Measurements from ENCODE around the gene PCDHB12. TPM values are rescaled to one million over a fixed set of nuclear protein-coding genes. Genes with fewer than 3 reads are reported as not detected.
A peak's percentile ranks its signal among the peaks of the same experiment; 100 is the strongest.
"Not testable (repeated sequence)": the region's sequence is repeated elsewhere in the genome, so short reads cannot be mapped to it uniquely, and the experiment has no call there.

The PCDHB12 gene
- total and polyA plus RNA-seq, 7 donors, result 0.34 to 10.2 (median 4.3) TPM; not detected in 1

DNA sequence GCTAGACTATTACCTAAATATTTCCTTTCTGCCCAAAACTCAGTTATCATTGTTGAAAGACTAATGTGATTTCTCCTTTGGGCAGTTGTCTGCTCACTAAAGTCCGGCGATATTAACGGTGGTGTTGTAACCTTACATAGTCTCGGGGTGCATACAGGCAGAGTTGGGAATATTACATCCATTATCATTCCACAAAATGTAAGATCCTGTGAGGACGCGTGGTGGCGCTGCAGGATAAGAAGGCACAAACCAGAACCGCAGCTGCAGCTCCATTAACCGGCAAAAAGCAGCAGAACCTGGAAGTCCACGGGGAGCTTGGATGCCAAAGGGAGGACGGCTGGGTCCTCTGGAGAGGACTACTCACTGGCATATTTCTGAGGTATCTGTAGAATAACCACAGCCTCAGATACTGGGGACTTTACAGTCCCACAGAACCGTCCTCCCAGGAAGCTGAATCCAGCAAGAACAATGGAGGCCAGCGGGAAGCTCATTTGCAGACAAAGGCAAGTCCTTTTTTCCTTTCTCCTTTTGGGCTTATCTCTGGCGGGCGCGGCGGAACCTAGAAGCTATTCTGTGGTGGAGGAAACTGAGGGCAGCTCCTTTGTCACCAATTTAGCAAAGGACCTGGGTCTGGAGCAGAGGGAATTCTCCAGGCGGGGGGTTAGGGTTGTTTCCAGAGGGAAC, 5.3 kb downstream of the PCDHB12 start, which contains the start of gene PCDHB13:
PCDHB13 (plus strand) TSS at position 264 of the 684 bp plus-strand sequence; CDS start at position 469, 205 bp downstream.
- H3K4me1 ChIP-seq; intact Hi-C loops (cut with DNase I); H3K36me3 ChIP-seq; H3K27me3 ChIP-seq; H3K27ac ChIP-seq; DNase-seq: not testable (repeated sequence)
- WGBS, 2 donors, result 14 to 16% methylated on average over 14 to 15 of the region's 18 CpGs
- H3K9me3 ChIP-seq, result peaks cover 15 to 62% (median 25%) of the 10 kb centered on the region in 4 donors
- peak in 2 of 4 experiments; percentile 17 to 44 for TF ChIP-seq CTCF (IDR thresholded peaks at IDR 0.05)
- peak within 1 kb of the TSS in 3 of 4 donors; percentile 16 to 22 (median 19) for H3K4me3 ChIP-seq

DNA sequence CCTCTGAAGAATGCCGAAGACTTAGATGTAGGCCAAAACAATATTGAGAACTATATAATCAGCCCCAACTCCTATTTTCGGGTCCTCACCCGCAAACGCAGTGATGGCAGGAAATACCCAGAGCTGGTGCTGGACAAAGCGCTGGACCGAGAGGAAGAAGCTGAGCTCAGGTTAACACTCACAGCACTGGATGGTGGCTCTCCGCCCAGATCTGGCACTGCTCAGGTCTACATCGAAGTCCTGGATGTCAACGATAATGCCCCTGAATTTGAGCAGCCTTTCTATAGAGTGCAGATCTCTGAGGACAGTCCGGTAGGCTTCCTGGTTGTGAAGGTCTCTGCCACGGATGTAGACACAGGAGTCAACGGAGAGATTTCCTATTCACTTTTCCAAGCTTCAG, 6.1 kb downstream of the PCDHB12 start:
- H3K4me1 ChIP-seq; H3K36me3 ChIP-seq; H3K27me3 ChIP-seq; intact Hi-C loops (cut with DNase I); H3K4me3 ChIP-seq; DNase-seq; H3K27ac ChIP-seq: not testable (repeated sequence)
- H3K9me3 ChIP-seq, result peaks cover 15 to 59% (median 25%) of the 10 kb centered on the region in 4 donors
- 68 to 75% methylated on average over 11 of the region's 12 CpGs for WGBS, 2 donors

DNA sequence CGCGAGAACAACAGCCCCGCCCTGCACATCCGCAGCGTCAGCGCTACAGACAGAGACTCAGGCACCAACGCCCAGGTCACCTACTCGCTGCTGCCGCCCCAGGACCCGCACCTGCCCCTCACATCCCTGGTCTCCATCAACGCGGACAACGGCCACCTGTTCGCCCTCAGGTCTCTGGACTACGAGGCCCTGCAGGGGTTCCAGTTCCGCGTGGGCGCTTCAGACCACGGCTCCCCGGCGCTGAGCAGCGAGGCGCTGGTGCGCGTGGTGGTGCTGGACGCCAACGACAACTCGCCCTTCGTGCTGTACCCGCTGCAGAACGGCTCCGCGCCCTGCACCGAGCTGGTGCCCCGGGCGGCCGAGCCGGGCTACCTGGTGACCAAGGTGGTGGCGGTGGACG, 7.0 kb downstream of the PCDHB12 start:
- H3K4me1 ChIP-seq; DNase-seq; intact Hi-C loops (cut with DNase I); H3K27me3 ChIP-seq; H3K27ac ChIP-seq; H3K36me3 ChIP-seq; H3K4me3 ChIP-seq: not testable (repeated sequence)
- H3K9me3 ChIP-seq, result peaks cover 11 to 53% (median 23%) of the 10 kb centered on the region in 4 donors
- 44 to 78% methylated on average over 36 to 37 of the region's 40 CpGs for WGBS, 2 donors

DNA sequence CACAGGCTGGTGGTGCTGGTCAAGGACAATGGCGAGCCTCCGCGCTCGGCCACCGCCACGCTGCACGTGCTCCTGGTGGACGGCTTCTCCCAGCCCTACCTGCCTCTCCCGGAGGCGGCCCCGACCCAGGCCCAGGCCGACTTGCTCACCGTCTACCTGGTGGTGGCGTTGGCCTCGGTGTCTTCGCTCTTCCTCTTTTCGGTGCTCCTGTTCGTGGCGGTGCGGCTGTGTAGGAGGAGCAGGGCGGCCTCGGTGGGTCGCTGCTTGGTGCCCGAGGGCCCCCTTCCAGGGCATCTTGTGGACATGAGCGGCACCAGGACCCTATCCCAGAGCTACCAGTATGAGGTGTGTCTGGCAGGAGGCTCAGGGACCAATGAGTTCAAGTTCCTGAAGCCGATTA, 7.5 kb downstream of the PCDHB12 start:
- H3K36me3 ChIP-seq; intact Hi-C loops (cut with DNase I); H3K27ac ChIP-seq; H3K4me3 ChIP-seq; H3K27me3 ChIP-seq; DNase-seq; H3K4me1 ChIP-seq: not testable (repeated sequence)
- WGBS, 2 donors, result 37 to 72% methylated on average over 19 to 22 of the region's 26 CpGs
- peaks cover 9 to 51% (median 23%) of the 10 kb centered on the region in 4 donors for H3K9me3 ChIP-seq

- no peaks in the 10 kb centered on the region for H3K27me3 ChIP-seq
- peak within 1 kb of the TSS; percentile 11 to 34 (median 24) for H3K4me3 ChIP-seq
- H3K9me3 ChIP-seq, result peaks cover 19 to 61% (median 42%) of the 10 kb centered on the region in 4 donors
- H3K4me1 ChIP-seq, result peaks cover 0 to 3% (median 0%) of the 10 kb centered on the region in 4 donors
- 28 to 40% methylated on average over 15 of the region's 15 CpGs for WGBS, 2 donors
- H3K27ac ChIP-seq, result no peak within 1 kb of the TSS
- TF ChIP-seq CTCF (IDR thresholded peaks at IDR 0.05) (no peak), EP300 (IDR thresholded peaks at IDR 0.05) (no peak), POLR2AphosphoS5 (IDR thresholded peaks at IDR 0.05) (no peak), POLR2A (IDR thresholded peaks at IDR 0.05) (no peak)
- DNase-seq, result no peak
- intact Hi-C loops (cut with DNase I), result loop anchor here (5.0 kb wide), 1 partner anchor 339 kb away; no protein-coding TSS in a partner anchor
- H3K36me3 ChIP-seq, result peaks cover 0 to 6% (median 0%) of the 10 kb centered on the region in 4 donors
Measured at GRCh38 chr5:141223112-141223783, 14.7 kb downstream of the PCDHB12 start, which contains the start of gene PCDHB14. Gene PCDHB14, plus strand, starts transcription at chr5:141223343. Its CDS starts 163 bp downstream, at chr5:141223506.

GRCh38 chr5:141224844-141225243, 16.3 kb downstream of the PCDHB12 start:
- H3K4me3 ChIP-seq, H3K27ac ChIP-seq, H3K4me1 ChIP-seq, DNase-seq, H3K27me3 ChIP-seq, H3K36me3 ChIP-seq: not testable (repeated sequence)
- WGBS, 2 donors, result 33 to 66% methylated on average over 35 of the region's 40 CpGs
- intact Hi-C loops (cut with DNase I), result loop anchor here (5.0 kb wide), 1 partner anchor 337 kb away; no protein-coding TSS in a partner anchor
- peaks cover 13 to 57% (median 38%) of the 10 kb centered on the region in 4 donors for H3K9me3 ChIP-seq

DNA sequence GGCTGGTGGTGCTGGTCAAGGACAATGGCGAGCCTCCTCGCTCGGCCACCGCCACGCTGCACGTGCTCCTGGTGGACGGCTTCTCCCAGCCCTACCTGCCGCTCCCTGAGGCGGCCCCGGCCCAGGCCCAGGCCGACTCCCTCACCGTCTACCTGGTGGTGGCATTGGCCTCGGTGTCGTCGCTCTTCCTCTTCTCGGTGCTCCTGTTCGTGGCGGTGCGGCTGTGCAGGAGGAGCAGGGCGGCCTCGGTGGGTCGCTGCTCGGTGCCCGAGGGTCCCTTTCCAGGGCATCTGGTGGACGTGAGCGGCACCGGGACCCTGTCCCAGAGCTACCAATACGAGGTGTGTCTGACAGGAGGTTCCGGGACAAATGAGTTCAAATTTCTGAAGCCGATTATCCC, 16.9 kb downstream of the PCDHB12 start:
- 36 to 66% methylated on average over 25 to 30 of the region's 30 CpGs for WGBS, 2 donors
- H3K9me3 ChIP-seq, result peaks cover 13 to 59% (median 38%) of the 10 kb centered on the region in 4 donors
- intact Hi-C loops (cut with DNase I); H3K4me1 ChIP-seq; H3K27me3 ChIP-seq; H3K36me3 ChIP-seq; DNase-seq; H3K27ac ChIP-seq; H3K4me3 ChIP-seq: not testable (repeated sequence)
